HCT116 (cell line): ENCODE measurements around the gene MOCS1. TPM values are rescaled to one million over a fixed set of nuclear protein-coding genes. Genes with fewer than 3 reads are reported as not detected.

Experiments used
- ATAC-seq: fragments of 200-7000 bp; cut with Tn5 transposase; 2 replicates; pipeline ENCODE4 v1.9.1; 2020; ENCODE audit warnings: mild to moderate bottlenecking, moderate library complexity
- BruUV-seq: library from RNA; stranded (reverse); fragments of 400-500 nt; replicated peaks from 2 replicates; lab custom pipeline; 2021; lab: Mats Ljungman, UMichigan
- CTCF ChIA-PET: fragments of 300-600 bp; sonication (Branson Sonifier 250); formaldehyde crosslinking; loops from one replicate; lab custom pipeline; 2021; ENCODE audit warnings: antibody characterized with exemption; lab: Charles Lee
- POLR2A ChIA-PET: fragments of 300-600, 350-600 bp; sonication (Branson Sonifier 250); formaldehyde crosslinking; loops from one replicate; lab custom pipeline; 2021; ENCODE audit warnings: antibody characterized with exemption; lab: Charles Lee
- RAD21 ChIA-PET, 2 experiments: fragments of 300-600 bp; sonication (Branson Sonifier 250); formaldehyde crosslinking; loops; one replicate each; lab custom pipeline; 2023; ENCODE audit warnings: low total read pairs in 2 of 2; ENCODE audit not compliant: uncharacterized antibody in 2 of 2, unreplicated experiment in 2 of 2, low non-redundant PET in 1 of 2; lab: Charles Lee
- DNase-seq: peaks from one replicate; pipeline ENCODE4 v3.0.0-alpha.2; 2010; ENCODE audit warnings: low read depth, low spot score
- H2AFZ ChIP-seq: fragments of 200-600 bp; shearing (Covaris generic), sonication (generic); 2 replicates; pipeline ENCODE4 v1.6.1; 2017; ENCODE audit warnings: low read depth, mixed run types, mixed read lengths, antibody characterized with exemption, low read length; ENCODE audit not compliant: poor library complexity, severe bottlenecking
- H3K27ac ChIP-seq: 2 replicates; pipeline ENCODE4 v1.5.1; 2012; ENCODE audit warnings: low read depth, low read length
- H3K27me3 ChIP-seq: fragments of 200-600 bp; sonication (generic); 2 replicates; pipeline ENCODE4 v1.6.1; 2016; ENCODE audit warnings: mixed run types, low read length, mixed read lengths; ENCODE audit not compliant: insufficient read depth
- H3K36me3 ChIP-seq, 2 experiments: fragments of 200-500 bp in 1 of 2; fragments of 200-600 bp in 1 of 2; sonication (Bioruptor generic) in 1 of 2; sonication (generic) in 1 of 2; 2 replicates each; pipeline versions ENCODE4 v1.5.1 to v1.6.1; 2014 to 2016; ENCODE audit warnings: low read length in 2 of 2, inconsistent platforms in 1 of 2, mixed read lengths in 1 of 2, mixed run types in 1 of 2; ENCODE audit not compliant: insufficient read depth in 2 of 2, control insufficient read depth in 1 of 2
- H3K4me1 ChIP-seq, 2 experiments: fragments of 200-600 bp in 1 of 2; sonication (generic) in 1 of 2; 2 replicates each; pipeline versions ENCODE4 v1.5.1 to v1.6.1; 2012 to 2017; ENCODE audit warnings: low read length in 2 of 2, inconsistent platforms in 1 of 2, mild to moderate bottlenecking in 1 of 2, mixed read lengths in 1 of 2, mixed run types in 1 of 2, moderate library complexity in 1 of 2; ENCODE audit not compliant: insufficient read depth in 2 of 2, control insufficient read depth in 1 of 2
- H3K4me2 ChIP-seq: fragments of 200-600 bp; sonication (generic); 2 replicates; pipeline ENCODE4 v1.6.1; 2017; ENCODE audit warnings: mixed run types, low read length, mixed read lengths
- H3K4me3 ChIP-seq, 2 experiments: fragments of 200-600 bp in 1 of 2; sonication (generic) in 1 of 2; replicated peaks in 1 of 2; 2 replicates each; pipeline ENCODE4 v1.5.1; 2011 to 2016; ENCODE audit warnings: low read length in 2 of 2, control low read depth in 1 of 2, low read depth in 1 of 2, mild to moderate bottlenecking in 1 of 2, mixed read lengths in 1 of 2, mixed run types in 1 of 2
- H3K79me2 ChIP-seq: fragments of 200-600 bp; sonication (generic); 2 replicates; pipeline ENCODE4 v1.6.1; 2017; ENCODE audit warnings: mild to moderate bottlenecking, mixed run types, low read length, moderate library complexity, mixed read lengths; ENCODE audit not compliant: insufficient read depth
- H3K9ac ChIP-seq: fragments of 200-600 bp; sonication (generic); 2 replicates; pipeline ENCODE4 v1.6.1; 2016; ENCODE audit warnings: low read length, mixed read lengths
- H3K9me2 ChIP-seq: fragments of 200-600 bp; sonication (generic), shearing (Covaris generic); 2 replicates; pipeline ENCODE4 v1.6.1; 2017; ENCODE audit warnings: mixed run types, mild to moderate bottlenecking, moderate library complexity; ENCODE audit not compliant: insufficient read depth
- H3K9me3 ChIP-seq, 2 experiments: fragments of 200-500 bp in 1 of 2; fragments of 200-600 bp in 1 of 2; sonication (Bioruptor generic) in 1 of 2; sonication (generic) in 1 of 2; 2 replicates each; pipeline ENCODE4 v1.6.1; 2014 to 2017; ENCODE audit warnings: low read length in 2 of 2, mixed read lengths in 2 of 2, inconsistent platforms in 1 of 2, low read depth in 1 of 2, mild to moderate bottlenecking in 1 of 2, mixed run types in 1 of 2, moderate library complexity in 1 of 2; ENCODE audit not compliant: control insufficient read depth in 1 of 2, insufficient read depth in 1 of 2
- H4K20me1 ChIP-seq: fragments of 200-600 bp; sonication (generic), shearing (Covaris generic); 2 replicates; pipeline ENCODE4 v1.6.1; 2017; ENCODE audit warnings: mixed run types, mild to moderate bottlenecking, moderate library complexity; ENCODE audit not compliant: insufficient read depth
- CBX3 ChIP-seq: IDR thresholded peaks from 2 replicates; pipeline ENCODE4 v1.6.1; 2012; ENCODE audit warnings: low read depth
- EGR1 ChIP-seq: IDR thresholded peaks from 2 replicates; pipeline ENCODE4 v1.6.1; 2012; ENCODE audit warnings: low read depth
- POLR2A ChIP-seq: IDR thresholded peaks from 2 replicates; pipeline ENCODE4 v1.7.0; 2011; ENCODE audit warnings: borderline replicate concordance; ENCODE audit not compliant: insufficient read depth, insufficient read length; ENCODE audit errors: extremely low read depth
- RAD21 ChIP-seq: IDR thresholded peaks from 2 replicates; pipeline ENCODE4 v1.6.1; 2012; ENCODE audit warnings: low read depth, mild to moderate bottlenecking
- SIN3A ChIP-seq: IDR thresholded peaks from 2 replicates; pipeline ENCODE4 v1.6.1; 2012; ENCODE audit warnings: low read depth
- SRF ChIP-seq: IDR thresholded peaks from 2 replicates; pipeline ENCODE4 v1.6.1; 2012; ENCODE audit warnings: low read depth
- TCF7L2 ChIP-seq: IDR thresholded peaks from 2 replicates; pipeline ENCODE4 v1.7.0; 2011; ENCODE audit warnings: borderline replicate concordance, inconsistent platforms; ENCODE audit not compliant: insufficient read depth, insufficient read length; ENCODE audit errors: extremely low read depth
- ZNF274 ChIP-seq: fragments of 200-500 bp; sonication (Bioruptor generic); IDR thresholded peaks from 2 replicates; pipeline ENCODE4 v1.6.1; 2014; ENCODE audit warnings: mild to moderate bottlenecking, low read depth, low read length, inconsistent platforms
- intact Hi-C: fragments of 100-400 bp; cut with micrococcal nuclease; formaldehyde crosslinking; loops from 2 replicates; pipeline ENCODE4 v1.10.0; 2022
- total RNA-seq: library from RNA; stranded (reverse); gene quantifications from one replicate; pipeline ENCODE4 v1.2.1, GENCODE V29; 2021; ENCODE audit not compliant: unreplicated experiment
- TF ChIP-seq, protein P1 (sequence below): IDR thresholded peaks from 2 replicates; pipeline ENCODE4 v1.6.1; 2011; ENCODE audit warnings: mild to moderate bottlenecking, low read length, moderate library complexity; ENCODE audit not compliant: insufficient replicate concordance; ENCODE audit errors: extremely low read depth
- TF ChIP-seq, protein P2 (sequence below): IDR thresholded peaks from 2 replicates; pipeline ENCODE4 v1.6.1; 2012
- TF ChIP-seq, protein P3 (sequence below): IDR thresholded peaks from 2 replicates; pipeline ENCODE4 v1.6.1; 2012; ENCODE audit warnings: low read depth

The MOCS1 gene
- total RNA-seq, 1 experiment from 2014 or later: 9.3 TPM

DNA sequence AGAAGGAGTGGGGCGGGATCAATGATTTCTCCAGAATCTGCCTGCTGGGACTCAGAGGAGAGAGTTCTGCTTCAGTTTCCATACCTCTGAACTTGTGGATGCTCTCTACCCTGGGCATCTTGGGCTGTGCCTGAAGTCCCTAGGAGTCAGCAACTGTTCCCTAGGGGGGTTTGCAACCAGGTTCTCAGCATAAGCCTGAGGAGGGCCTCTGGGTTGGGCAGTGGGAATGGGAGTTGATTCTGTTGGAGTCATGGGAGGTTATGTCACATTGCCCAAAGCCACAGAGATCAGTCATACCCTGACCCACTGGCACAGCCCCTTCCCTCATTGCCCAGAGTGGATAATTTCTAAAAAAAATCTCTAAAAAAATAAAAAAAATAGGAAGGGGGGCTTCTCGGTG is 47.4 kb downstream of the MOCS1 start:
- Histone ChIP-seq H2AFZ (no peak overlapping the region), H3K4me1 (no peaks in the 10 kb centered on the region), H3K36me3 (no peaks in the 10 kb centered on the region), H3K79me2 (no peaks in the 10 kb centered on the region), H3K4me3 (no peak overlapping the region), H3K4me2 (no peak overlapping the region), H3K27me3 (peaks cover 23% of the 10 kb centered on the region), H4K20me1 (no peaks in the 10 kb centered on the region), H3K9me2 (no peaks in the 10 kb centered on the region), H3K27ac (no peak overlapping the region), H3K9ac (no peak overlapping the region), H3K9me3 (no peaks in the 10 kb centered on the region)
- no peak for DNase-seq
- RAD21 ChIA-PET: no interaction called here
- intact Hi-C loops: no loop called here
- TF ChIP-seq, protein P1, sequence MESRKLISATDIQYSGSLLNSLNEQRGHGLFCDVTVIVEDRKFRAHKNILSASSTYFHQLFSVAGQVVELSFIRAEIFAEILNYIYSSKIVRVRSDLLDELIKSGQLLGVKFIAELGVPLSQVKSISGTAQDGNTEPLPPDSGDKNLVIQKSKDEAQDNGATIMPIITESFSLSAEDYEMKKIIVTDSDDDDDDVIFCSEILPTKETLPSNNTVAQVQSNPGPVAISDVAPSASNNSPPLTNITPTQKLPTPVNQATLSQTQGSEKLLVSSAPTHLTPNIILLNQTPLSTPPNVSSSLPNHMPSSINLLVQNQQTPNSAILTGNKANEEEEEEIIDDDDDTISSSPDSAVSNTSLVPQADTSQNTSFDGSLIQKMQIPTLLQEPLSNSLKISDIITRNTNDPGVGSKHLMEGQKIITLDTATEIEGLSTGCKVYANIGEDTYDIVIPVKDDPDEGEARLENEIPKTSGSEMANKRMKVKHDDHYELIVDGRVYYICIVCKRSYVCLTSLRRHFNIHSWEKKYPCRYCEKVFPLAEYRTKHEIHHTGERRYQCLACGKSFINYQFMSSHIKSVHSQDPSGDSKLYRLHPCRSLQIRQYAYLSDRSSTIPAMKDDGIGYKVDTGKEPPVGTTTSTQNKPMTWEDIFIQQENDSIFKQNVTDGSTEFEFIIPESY: no peak
- TF ChIP-seq POLR2A (no peak), CBX3 (no peak)
- TF ChIP-seq, protein P2, sequence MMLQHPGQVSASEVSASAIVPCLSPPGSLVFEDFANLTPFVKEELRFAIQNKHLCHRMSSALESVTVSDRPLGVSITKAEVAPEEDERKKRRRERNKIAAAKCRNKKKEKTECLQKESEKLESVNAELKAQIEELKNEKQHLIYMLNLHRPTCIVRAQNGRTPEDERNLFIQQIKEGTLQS: no peak
- CTCF ChIA-PET: no interaction called here
- ATAC-seq: no peak
- BruUV-seq: no TSS peak
- POLR2A ChIA-PET: no interaction called here

DNA sequence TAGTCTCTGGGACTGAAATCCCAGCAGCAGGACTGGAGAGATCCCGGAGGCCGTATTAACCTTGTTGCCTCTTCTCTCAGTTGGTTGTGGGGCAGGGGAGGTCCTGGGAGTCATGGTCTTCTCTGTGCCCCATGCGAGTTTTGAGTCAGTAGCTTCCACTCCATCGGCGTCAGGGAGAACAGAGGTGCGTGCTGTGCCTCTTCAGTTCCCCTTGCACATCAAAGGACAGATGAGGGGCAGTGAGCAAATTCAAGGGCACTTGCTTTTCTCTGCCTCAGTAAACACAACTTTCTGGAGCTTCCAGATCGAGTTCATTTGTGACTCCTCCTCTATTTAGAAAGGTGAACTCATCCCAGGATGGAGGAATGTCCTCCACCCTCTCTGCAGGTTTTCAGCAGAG is 48.6 kb downstream of the MOCS1 start:
- intact Hi-C loops: no loop called here
- RAD21 ChIA-PET: no interaction called here
- no peaks in the 10 kb centered on the region for H3K36me3 ChIP-seq
- no peak overlapping the region for H3K9ac ChIP-seq
- no peak overlapping the region for H3K4me3 ChIP-seq
- CTCF ChIA-PET: no interaction called here
- H2AFZ ChIP-seq: no peak overlapping the region
- DNase-seq: no peak
- H4K20me1 ChIP-seq: no peaks in the 10 kb centered on the region
- H3K4me2 ChIP-seq: no peak overlapping the region
- no peaks in the 10 kb centered on the region for H3K9me3 ChIP-seq
- POLR2A ChIA-PET: no interaction called here
- H3K27ac ChIP-seq: no peak overlapping the region
- no peaks in the 10 kb centered on the region for H3K9me2 ChIP-seq
- BruUV-seq: no TSS peak
- no peak for ATAC-seq
- H3K27me3 ChIP-seq: peaks cover 17% of the 10 kb centered on the region; the same call in 1 of the 2 replicates
- TF ChIP-seq ZNF274 (no peak), SRF (no peak), RAD21 (no peak), SIN3A (no peak), EGR1 (no peak), TCF7L2 (no peak), POLR2A (no peak)
- TF ChIP-seq, protein P3, sequence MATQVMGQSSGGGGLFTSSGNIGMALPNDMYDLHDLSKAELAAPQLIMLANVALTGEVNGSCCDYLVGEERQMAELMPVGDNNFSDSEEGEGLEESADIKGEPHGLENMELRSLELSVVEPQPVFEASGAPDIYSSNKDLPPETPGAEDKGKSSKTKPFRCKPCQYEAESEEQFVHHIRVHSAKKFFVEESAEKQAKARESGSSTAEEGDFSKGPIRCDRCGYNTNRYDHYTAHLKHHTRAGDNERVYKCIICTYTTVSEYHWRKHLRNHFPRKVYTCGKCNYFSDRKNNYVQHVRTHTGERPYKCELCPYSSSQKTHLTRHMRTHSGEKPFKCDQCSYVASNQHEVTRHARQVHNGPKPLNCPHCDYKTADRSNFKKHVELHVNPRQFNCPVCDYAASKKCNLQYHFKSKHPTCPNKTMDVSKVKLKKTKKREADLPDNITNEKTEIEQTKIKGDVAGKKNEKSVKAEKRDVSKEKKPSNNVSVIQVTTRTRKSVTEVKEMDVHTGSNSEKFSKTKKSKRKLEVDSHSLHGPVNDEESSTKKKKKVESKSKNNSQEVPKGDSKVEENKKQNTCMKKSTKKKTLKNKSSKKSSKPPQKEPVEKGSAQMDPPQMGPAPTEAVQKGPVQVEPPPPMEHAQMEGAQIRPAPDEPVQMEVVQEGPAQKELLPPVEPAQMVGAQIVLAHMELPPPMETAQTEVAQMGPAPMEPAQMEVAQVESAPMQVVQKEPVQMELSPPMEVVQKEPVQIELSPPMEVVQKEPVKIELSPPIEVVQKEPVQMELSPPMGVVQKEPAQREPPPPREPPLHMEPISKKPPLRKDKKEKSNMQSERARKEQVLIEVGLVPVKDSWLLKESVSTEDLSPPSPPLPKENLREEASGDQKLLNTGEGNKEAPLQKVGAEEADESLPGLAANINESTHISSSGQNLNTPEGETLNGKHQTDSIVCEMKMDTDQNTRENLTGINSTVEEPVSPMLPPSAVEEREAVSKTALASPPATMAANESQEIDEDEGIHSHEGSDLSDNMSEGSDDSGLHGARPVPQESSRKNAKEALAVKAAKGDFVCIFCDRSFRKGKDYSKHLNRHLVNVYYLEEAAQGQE: no peak
- TF ChIP-seq, all 23 proteins: peak for 0
- H3K4me1 ChIP-seq: no peaks in the 10 kb centered on the region
- H3K79me2 ChIP-seq: no peaks in the 10 kb centered on the region
